ENCODE results near the gene RAD1.
"Not testable (repeated sequence)": the region's sequence is repeated elsewhere in the genome, so short reads cannot be mapped to it uniquely, and the experiment has no call there.

DNA sequence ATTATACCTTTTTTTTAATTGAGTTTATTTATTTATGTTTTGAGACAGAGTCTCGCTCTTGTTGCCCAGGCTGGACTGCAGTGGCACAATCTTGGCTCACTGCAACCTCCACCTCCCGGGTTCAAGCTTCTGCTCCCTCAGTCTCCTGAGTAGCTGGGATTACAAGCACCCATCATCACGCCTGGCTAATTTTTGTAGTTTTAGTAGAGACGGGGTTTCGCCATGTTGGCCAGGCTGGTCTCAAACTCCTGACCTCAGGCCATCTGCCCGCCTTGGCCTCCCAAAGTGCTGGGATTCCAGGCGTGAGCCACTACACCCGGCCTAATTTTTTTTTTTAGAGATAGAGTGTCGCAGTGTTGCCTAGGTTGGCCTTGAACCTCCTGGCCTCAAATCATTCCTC is 8.0 kb upstream of the RAD1 start:
- TF ChIP-seq, protein P1, sequence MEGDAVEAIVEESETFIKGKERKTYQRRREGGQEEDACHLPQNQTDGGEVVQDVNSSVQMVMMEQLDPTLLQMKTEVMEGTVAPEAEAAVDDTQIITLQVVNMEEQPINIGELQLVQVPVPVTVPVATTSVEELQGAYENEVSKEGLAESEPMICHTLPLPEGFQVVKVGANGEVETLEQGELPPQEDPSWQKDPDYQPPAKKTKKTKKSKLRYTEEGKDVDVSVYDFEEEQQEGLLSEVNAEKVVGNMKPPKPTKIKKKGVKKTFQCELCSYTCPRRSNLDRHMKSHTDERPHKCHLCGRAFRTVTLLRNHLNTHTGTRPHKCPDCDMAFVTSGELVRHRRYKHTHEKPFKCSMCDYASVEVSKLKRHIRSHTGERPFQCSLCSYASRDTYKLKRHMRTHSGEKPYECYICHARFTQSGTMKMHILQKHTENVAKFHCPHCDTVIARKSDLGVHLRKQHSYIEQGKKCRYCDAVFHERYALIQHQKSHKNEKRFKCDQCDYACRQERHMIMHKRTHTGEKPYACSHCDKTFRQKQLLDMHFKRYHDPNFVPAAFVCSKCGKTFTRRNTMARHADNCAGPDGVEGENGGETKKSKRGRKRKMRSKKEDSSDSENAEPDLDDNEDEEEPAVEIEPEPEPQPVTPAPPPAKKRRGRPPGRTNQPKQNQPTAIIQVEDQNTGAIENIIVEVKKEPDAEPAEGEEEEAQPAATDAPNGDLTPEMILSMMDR (IDR thresholded peaks at IDR 0.05): not testable (repeated sequence)
- TF ChIP-seq POLR2AphosphoS5, POLR2A (IDR thresholded peaks at IDR 0.05): not testable (repeated sequence)

Measured in upper lobe of left lung (tissue), 4 donors.